Heart right ventricle (tissue), 16 donors: ENCODE results near the gene ATG13. TPM values are rescaled to one million over a fixed set of nuclear protein-coding genes. Genes with fewer than 3 reads are reported as not detected.
A peak's percentile ranks its signal among the peaks of the same experiment; 100 is the strongest.

ENCODE experiments used
- ATAC-seq, 8 donors: fragments of 200-7000 bp; cut with Tn5 transposase; one replicate each; pipeline ENCODE4 v1.9.1; 2020; ENCODE audit warnings: mild to moderate bottlenecking in 8 of 8, moderate library complexity in 8 of 8, moderate number of reproducible peaks in 1 of 8
- DNase-seq, 2 donors: peaks; one replicate each; pipeline ENCODE4 v3.0.0-alpha.2; 2020
- H3K27ac ChIP-seq, 10 donors: fragments of 200-600 bp; sonication (generic) in 2 of 10; one replicate each; pipeline versions ENCODE4 v1.5.0 to v1.8.0; 2020 to 2022; ENCODE audit warnings: mild to moderate bottlenecking in 3 of 10
- H3K27me3 ChIP-seq, 7 donors: fragments of 200-600 bp; one replicate each; pipeline ENCODE4 v1.8.0; 2021 to 2022; ENCODE audit warnings: mild to moderate bottlenecking in 2 of 7
- H3K36me3 ChIP-seq, 9 donors: fragments of 200-600 bp; sonication (generic) in 1 of 9; one replicate each; pipeline versions ENCODE4 v1.5.0 to v1.8.0; 2020 to 2022; ENCODE audit warnings: mild to moderate bottlenecking in 2 of 9
- H3K4me1 ChIP-seq, 9 donors: fragments of 200-600 bp; sonication (generic) in 1 of 9; one replicate each; pipeline versions ENCODE4 v1.5.0 to v1.8.0; 2020 to 2022; ENCODE audit warnings: mild to moderate bottlenecking in 4 of 9
- H3K4me3 ChIP-seq, 10 donors: fragments of 200-600 bp; sonication (generic) in 2 of 10; one replicate each; pipeline versions ENCODE4 v1.5.0 to v1.8.0; 2020 to 2022; ENCODE audit warnings: mild to moderate bottlenecking in 7 of 10, moderate library complexity in 2 of 10
- H3K9me3 ChIP-seq, 11 donors: fragments of 200-600 bp in 10 of 11; sonication (generic) in 2 of 11; one replicate each; pipeline versions ENCODE4 v1.5.0 to v1.8.0; 2013 to 2022; ENCODE audit warnings: mild to moderate bottlenecking in 2 of 11, control low read depth in 1 of 11, moderate library complexity in 1 of 11
- WGBS, 2 donors: extraction: QIAGEN DNeasy Blood & Tissue Kit; methylation state at CpG; one replicate each; pipeline ENCODE4 v1.1.7; 2013; ENCODE audit warnings: inconsistent platforms in 1 of 2; 5-methylcytosine and 5-hydroxymethylcytosine counted together
- intact Hi-C, 10 donors: fragments of 100-400 bp; cut with DNase I; formaldehyde crosslinking; loops; one replicate each; pipeline versions ENCODE4 v1.11.1 to v1.14.2; 2022
- polyA plus RNA-seq, 2 donors: library from polyadenylated mRNA; stranded (reverse); fragments of 200-250 nt; gene quantifications; one replicate each; pipeline ENCODE4 v1.2.3, GENCODE V29; 2013
- total RNA-seq, 10 donors: library from RNA; stranded (reverse); fragmentation: NEBNext Ultra II Directional in 3 of 10; extraction: Animal tissue kit (Norgen Biotek cat#: 25700) in 3 of 10; gene quantifications; one replicate each; pipeline versions ENCODE4 v1.2.1 to v1.2.4, GENCODE V29; 2021 to 2023
- TF ChIP-seq, protein P1 (sequence below), 9 donors: fragments of 200-600 bp; sonication (generic) in 2 of 9; IDR thresholded peaks; one replicate each; pipeline versions ENCODE4 v1.5.0 to v1.8.0; 2021 to 2022; ENCODE audit warnings: antibody characterized with exemption in 9 of 9, mild to moderate bottlenecking in 5 of 9, moderate library complexity in 1 of 9
- donor health status: Arrhythmogenic right ventricular cardiomyopathy.
- donor health status: ischemic (EF 13 %, LVEDD 7.1; RV severe dilation, severe dysfunction).
- donor health status: healthy with polysubstance abuse.
- donor health status: DM: no; HTN: yes; CAD: no.
- donor health status: DM: no; HTN: no; CAD: no.
- donor health status: ischemic (EF 25% LVEDD 6.9; RV normal size, moderate dysfunction).
- donor health status: ischemic (EF 25% LVEDD 5.7; RV mildly dilated, moderate dysfunction).
- donor health status: healthy.
- donor health status: DM: yes; HTN: yes; CAD: no.
- donor health status: Ischemic cardiomyopathy.
- donor health status: ischemic (EF 35%, LVEDD 5.7; RV mildly dilated, moderate dysfunction).
- donor health status: nonischemic (EF 11% LVEDD 7.7; RV severe dilation, severe dysfunction).
- donor health status: DM: yes; HTN: yes; CAD: no.
- donor health status: PGD.
- donor health status: ischemic (EF 29% LVEDD 5.4; RV normal size, mild dysfunction).
- donor health status: nonischemic (EF 23%, LVEDD 6.1; RV moderate dilation, normal function).

Gene ATG13
- total and polyA plus RNA-seq, 12 donors, result 25.8 to 50.6 (median 40.8) TPM

DNA sequence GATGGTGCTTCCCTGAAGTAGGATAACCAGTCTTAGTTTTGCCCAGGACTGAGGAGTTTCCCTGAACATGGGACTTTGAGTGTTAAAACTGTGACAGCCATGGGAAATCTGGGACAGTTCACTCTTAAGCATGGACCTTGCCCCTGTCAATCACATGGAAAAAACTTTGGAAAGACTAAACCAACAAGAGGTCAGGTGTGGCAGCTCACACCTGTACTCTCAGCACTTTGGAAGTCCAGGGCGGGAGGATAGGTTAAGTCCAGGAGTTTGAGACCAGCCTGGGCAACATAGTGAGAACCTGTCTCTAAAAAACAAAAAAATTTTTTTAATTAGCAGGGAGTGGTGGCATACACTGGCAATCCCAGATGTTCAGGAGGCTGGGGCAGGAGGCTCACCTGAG, 20.2 kb upstream of the ATG13 start:
- Histone ChIP-seq H3K9me3 (no peaks in the 10 kb centered on the region), H3K27ac (no peak overlapping the region), H3K4me3 (no peak overlapping the region), H3K27me3 (no peaks in the 10 kb centered on the region), H3K36me3 (no peaks in the 10 kb centered on the region), H3K4me1 (peaks cover 4 to 41% (median 28%) of the 10 kb centered on the region in 9 donors)
- TF ChIP-seq, protein P1, sequence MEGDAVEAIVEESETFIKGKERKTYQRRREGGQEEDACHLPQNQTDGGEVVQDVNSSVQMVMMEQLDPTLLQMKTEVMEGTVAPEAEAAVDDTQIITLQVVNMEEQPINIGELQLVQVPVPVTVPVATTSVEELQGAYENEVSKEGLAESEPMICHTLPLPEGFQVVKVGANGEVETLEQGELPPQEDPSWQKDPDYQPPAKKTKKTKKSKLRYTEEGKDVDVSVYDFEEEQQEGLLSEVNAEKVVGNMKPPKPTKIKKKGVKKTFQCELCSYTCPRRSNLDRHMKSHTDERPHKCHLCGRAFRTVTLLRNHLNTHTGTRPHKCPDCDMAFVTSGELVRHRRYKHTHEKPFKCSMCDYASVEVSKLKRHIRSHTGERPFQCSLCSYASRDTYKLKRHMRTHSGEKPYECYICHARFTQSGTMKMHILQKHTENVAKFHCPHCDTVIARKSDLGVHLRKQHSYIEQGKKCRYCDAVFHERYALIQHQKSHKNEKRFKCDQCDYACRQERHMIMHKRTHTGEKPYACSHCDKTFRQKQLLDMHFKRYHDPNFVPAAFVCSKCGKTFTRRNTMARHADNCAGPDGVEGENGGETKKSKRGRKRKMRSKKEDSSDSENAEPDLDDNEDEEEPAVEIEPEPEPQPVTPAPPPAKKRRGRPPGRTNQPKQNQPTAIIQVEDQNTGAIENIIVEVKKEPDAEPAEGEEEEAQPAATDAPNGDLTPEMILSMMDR (IDR thresholded peaks at IDR 0.05), result no peak
- 98 to 100% methylated on average over 1 of the region's 1 CpG for WGBS, 2 donors
- intact Hi-C loops, result no loop called here
- ATAC-seq (no peak), DNase-seq (no peak)

DNA sequence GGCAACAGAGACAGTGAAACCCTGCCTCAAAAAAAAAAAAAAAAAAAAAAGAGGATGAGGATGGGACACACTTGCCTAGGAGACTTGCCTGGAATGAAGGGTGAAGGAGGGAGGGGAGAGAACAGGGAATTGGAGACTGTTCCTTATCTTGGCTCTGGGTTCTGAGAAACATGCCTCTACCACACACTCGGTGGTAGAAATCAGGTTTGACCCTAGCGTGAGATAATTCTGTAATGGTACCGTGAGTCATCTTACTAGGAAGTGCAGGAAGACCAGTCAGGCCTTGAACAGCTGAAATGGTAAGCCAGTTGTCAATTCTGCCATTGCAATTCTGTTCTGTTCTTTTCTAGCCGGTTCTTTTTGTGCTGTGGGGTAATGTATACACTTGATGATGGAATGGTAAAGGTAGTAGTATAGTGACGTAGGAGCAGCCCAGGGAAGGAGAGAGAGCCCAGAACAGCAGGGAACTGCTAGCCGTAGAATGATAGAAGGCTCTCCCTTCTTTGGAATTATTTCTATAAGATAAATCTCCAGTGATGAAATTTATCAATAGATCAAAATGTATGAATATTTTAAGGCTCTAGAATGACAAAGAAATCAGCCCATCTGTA, 19.6 kb upstream of the ATG13 start:
- Histone ChIP-seq H3K4me1 (peaks cover under 1 to 35% (median 22%) of the 10 kb centered on the region in 9 donors), H3K9me3 (no peaks in the 10 kb centered on the region), H3K36me3 (peaks cover 0 to 4% (median 0%) of the 10 kb centered on the region in 9 donors), H3K27ac (no peak overlapping the region), H3K4me3 (no peak overlapping the region), H3K27me3 (no peaks in the 10 kb centered on the region)
- WGBS, 2 donors, result 73 to 76% methylated on average over 6 of the region's 6 CpGs
- ATAC-seq (no peak), DNase-seq (no peak)
- intact Hi-C loops, result no loop called here
- TF ChIP-seq, protein P1 (IDR thresholded peaks at IDR 0.05), result no peak

DNA sequence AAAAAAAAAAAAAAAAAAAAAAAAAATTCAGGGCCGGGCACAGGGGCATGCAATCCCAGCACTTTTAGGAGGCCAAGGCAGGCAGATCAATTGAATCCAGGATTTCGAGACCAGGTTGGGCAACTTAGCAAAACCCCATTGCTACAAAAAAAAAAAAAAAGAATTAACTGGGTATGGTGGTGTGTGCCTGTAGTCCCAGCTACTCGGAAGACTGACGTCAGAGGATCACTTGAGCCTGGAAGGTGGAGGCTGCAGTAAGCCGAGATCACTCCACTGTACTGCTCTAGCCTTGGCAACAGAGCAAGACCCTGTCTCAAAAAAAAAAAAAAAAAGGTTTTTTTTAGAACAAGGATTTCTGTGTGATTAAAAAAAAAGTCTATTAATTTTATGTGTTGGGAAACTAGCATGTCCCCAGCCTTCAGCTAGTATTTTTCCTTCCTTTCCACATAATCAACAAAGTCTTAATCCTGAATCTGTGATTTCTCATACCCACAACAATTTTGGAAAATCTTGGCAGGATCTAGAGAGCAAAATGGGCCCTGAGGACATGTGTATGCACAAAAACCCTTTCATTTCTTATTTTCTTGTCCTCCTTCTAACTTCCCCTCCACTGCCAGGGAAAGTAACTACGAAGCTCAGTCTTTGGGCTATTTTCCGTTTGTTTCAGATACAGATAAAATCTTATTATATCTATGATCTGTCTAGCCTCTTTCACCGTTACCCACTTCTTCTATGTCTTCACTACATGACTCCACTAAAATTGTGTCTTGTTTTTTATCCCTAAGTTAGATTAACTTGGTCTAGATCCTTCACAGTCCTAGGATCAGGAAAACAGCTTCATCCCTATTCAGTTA, 17.8 kb upstream of the ATG13 start:
- ATAC-seq (peak in 7 of 8 donors; percentile 51 to 74 (median 64)), DNase-seq (no peak)
- Histone ChIP-seq H3K4me3 (no peak overlapping the region), H3K27me3 (no peaks in the 10 kb centered on the region), H3K4me1 (peaks cover 0 to 24% (median 13%) of the 10 kb centered on the region in 9 donors), H3K27ac (peak overlapping the region in 7 of 10 donors; percentile 13 to 65 (median 45)), H3K36me3 (peaks cover 0 to 16% (median 0%) of the 10 kb centered on the region in 9 donors), H3K9me3 (no peaks in the 10 kb centered on the region)
- intact Hi-C loops, result loop anchor here in 1 of 10 donors (10.0 kb wide), 1 partner anchor 215 kb away; the partner anchor contains the start of gene MDK
- 75 to 85% methylated on average over 8 of the region's 8 CpGs for WGBS, 2 donors
- TF ChIP-seq, protein P1 (IDR thresholded peaks at IDR 0.05), result no peak

DNA sequence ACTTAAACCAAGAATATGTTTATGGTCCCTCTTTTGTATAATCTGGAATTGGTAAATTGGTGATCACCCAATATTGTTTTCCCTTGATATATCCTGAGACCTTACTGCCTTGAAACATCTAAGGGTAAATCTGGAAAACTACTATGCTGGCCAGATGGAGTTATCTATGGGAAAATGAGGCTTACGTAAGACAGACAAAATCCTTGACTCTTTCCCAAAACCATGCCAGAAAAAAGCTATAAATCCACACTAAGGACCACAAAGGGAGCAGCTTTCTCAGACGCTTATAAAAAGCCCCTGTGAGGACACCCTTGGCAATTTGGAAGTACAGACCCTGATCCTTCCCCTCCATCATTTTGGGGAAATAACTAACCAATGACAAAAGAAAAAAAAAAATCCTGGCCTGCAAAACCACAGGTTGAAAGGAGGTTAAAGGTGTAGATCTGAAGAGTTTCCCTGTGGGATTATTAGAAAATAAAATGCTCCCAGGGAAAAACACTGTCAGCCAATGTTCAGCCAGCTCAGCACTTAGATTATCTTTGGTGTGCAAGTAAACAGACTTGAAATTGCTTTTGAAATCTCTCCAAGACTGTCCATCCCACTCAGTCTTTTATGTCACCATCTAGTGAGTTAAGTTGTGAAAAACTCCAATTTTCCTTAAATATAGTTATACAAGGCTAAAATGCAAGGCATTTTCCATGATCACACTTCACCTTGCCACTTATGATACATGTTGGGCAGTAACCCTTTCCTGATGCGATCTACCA, 17.0 kb upstream of the ATG13 start:
- no peak for DNase-seq
- TF ChIP-seq, protein P1 (IDR thresholded peaks at IDR 0.05), result no peak
- Histone ChIP-seq H3K27ac (peak overlapping the region in 9 of 10 donors; percentile 11 to 65 (median 43)), H3K27me3 (no peaks in the 10 kb centered on the region), H3K36me3 (peaks cover 0 to 16% (median 0%) of the 10 kb centered on the region in 9 donors), H3K4me1 (peaks cover 0 to 21% (median 13%) of the 10 kb centered on the region in 9 donors), H3K4me3 (no peak overlapping the region), H3K9me3 (no peaks in the 10 kb centered on the region)
- peak in 3 of 8 donors; percentile 13 to 39 (median 38) for ATAC-seq
- WGBS, 2 donors, result 82 to 85% methylated on average over 3 of the region's 3 CpGs
- intact Hi-C loops, result loop anchor here in 1 of 10 donors (10.0 kb wide), 1 partner anchor 216 kb away; the partner anchor contains the start of gene MDK
